ENCODE data around the gene CPPED1. TPM values are rescaled to one million over a fixed set of nuclear protein-coding genes. Genes with fewer than 3 reads are reported as not detected.
A peak's percentile ranks its signal among the peaks of the same experiment; 100 is the strongest.
"Not testable (repeated sequence)": the region's sequence is repeated elsewhere in the genome, so short reads cannot be mapped to it uniquely, and the experiment has no call there.

CPPED1 gene
- total RNA-seq, 1 donor = 21.4 TPM

DNA sequence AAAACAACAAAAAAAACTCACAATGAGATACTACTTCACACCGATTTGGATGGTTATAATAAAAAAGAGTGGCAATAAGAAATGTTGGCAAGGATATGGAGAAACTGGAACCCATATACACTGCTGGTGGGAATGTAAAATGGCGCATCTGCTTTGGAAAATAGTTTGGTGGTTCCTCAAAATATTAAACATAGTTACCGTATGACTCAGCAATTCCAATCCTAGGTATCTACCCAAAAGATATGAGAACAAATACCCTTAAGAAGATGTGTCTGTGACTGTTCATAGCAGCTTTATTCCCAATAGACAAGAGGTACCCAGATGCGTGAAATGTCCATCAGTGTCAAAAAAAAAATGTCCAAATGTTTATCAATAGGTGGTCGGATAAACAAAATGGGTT lies 7.2 kb downstream of the CPPED1 start:
- Histone ChIP-seq H2AFZ (ENCODE audit: low read length) (no peak overlapping the region), H3K27me3 (ENCODE audit: insufficient read depth, low read length) (no peaks in the 10 kb centered on the region), H3K4me2 (ENCODE audit: insufficient read depth, low read length) (no peak overlapping the region), H3K79me2 (ENCODE audit: insufficient read depth, low read length) (peaks cover 80% of the 10 kb centered on the region), H4K20me1 (ENCODE audit: insufficient read depth, low read length) (peaks cover 8% of the 10 kb centered on the region), H3K27ac (ENCODE audit: low read depth, low read length) (no peak overlapping the region), H3K9me3 (ENCODE audit: low read depth, low read length) (no peaks in the 10 kb centered on the region), H3K36me3 (ENCODE audit: insufficient read depth, low read length) (no peaks in the 10 kb centered on the region), H3K4me1 (ENCODE audit: insufficient read depth, low read length) (peaks cover 13% of the 10 kb centered on the region), H3K4me3 (ENCODE audit: insufficient read depth, low read length) (no peak overlapping the region)
- DNase-seq (ENCODE audit: insufficient read length, low spot score, missing footprints) = no peak
- TF ChIP-seq, protein P1, sequence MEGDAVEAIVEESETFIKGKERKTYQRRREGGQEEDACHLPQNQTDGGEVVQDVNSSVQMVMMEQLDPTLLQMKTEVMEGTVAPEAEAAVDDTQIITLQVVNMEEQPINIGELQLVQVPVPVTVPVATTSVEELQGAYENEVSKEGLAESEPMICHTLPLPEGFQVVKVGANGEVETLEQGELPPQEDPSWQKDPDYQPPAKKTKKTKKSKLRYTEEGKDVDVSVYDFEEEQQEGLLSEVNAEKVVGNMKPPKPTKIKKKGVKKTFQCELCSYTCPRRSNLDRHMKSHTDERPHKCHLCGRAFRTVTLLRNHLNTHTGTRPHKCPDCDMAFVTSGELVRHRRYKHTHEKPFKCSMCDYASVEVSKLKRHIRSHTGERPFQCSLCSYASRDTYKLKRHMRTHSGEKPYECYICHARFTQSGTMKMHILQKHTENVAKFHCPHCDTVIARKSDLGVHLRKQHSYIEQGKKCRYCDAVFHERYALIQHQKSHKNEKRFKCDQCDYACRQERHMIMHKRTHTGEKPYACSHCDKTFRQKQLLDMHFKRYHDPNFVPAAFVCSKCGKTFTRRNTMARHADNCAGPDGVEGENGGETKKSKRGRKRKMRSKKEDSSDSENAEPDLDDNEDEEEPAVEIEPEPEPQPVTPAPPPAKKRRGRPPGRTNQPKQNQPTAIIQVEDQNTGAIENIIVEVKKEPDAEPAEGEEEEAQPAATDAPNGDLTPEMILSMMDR (IDR thresholded peaks at IDR 0.05; ENCODE audit: extremely low read depth, low read depth, low read length) = no peak

DNA sequence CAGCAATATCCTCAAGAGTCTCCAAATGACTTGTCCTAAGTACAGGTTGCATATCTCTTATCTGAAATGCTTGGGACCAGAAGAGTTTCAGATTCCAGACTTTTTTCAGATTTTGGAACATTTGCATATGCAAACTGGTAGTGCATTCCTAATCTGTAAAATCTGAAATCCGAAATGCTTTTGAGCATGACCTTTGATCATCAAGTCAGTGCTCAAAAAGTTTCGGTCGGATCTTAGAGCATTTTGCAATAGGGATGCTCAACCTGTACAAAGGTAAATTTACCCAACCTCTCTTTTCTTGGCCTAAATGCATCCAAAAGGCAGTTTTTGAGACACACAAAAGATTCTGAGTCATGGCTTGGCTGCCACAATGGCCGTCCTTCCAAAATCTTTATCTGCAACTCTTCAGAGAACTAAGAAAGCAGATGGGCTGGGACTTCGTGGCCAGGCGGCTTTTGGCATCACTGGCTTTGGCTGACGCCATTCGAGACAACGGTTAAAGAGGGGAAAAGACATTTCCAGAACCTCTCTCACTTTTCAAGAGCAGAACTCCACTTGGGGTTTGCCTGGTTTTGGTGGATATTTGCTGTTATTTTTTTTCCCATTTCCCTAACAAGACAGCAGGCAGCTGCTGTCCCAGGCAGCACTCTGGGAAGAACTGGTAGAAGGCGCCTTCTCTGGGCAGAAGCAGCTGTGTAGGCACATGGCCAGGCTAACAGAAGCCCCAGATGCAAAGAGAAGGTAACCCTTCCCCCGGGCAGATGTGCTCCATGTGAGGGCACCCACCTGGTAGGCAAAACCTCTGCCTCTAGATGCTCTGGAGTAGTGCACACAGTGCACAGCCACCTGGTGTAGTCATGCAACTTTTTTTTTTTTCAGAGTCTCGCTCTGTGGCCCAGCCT lies 8.9 kb downstream of the CPPED1 start:
- Histone ChIP-seq H2AFZ (ENCODE audit: low read length) (no peak overlapping the region), H3K4me2 (ENCODE audit: insufficient read depth, low read length) (no peak overlapping the region), H3K36me3 (ENCODE audit: insufficient read depth, low read length) (no peaks in the 10 kb centered on the region), H3K4me1 (ENCODE audit: insufficient read depth, low read length) (peaks cover 2% of the 10 kb centered on the region), H4K20me1 (ENCODE audit: insufficient read depth, low read length) (peaks cover 8% of the 10 kb centered on the region), H3K4me3 (ENCODE audit: insufficient read depth, low read length) (no peak overlapping the region), H3K27ac (ENCODE audit: low read depth, low read length) (no peak overlapping the region), H3K27me3 (ENCODE audit: insufficient read depth, low read length) (no peaks in the 10 kb centered on the region), H3K9me3 (ENCODE audit: low read depth, low read length) (no peaks in the 10 kb centered on the region), H3K79me2 (ENCODE audit: insufficient read depth, low read length) (peaks cover 75% of the 10 kb centered on the region)
- DNase-seq (ENCODE audit: insufficient read length, low spot score, missing footprints) = peak; percentile 29
- TF ChIP-seq, protein P1 (IDR thresholded peaks at IDR 0.05; ENCODE audit: extremely low read depth, low read depth, low read length) = no peak

DNA sequence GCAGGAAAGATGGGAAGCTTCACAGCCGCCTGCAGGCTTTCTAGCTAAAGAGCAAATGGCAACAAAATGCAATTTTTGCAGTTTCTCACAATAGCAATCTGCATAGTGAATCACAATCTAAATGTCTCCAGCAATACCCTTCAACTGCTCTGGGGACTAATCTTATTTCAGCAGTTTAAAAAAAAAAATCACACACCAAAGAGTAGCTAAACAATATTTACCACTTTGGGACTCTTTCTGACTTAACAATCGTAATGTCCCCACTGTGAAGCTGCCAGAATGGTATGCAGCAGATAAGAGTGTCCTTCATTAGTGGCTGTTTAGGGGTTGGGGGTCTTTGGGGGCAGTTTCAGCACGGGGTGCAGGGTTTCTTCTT lies 9.8 kb downstream of the CPPED1 start:
- H3K9me3 ChIP-seq (ENCODE audit: low read depth, low read length) = no peaks in the 10 kb centered on the region
- H3K27me3 ChIP-seq (ENCODE audit: insufficient read depth, low read length) = no peaks in the 10 kb centered on the region
- H2AFZ ChIP-seq (ENCODE audit: low read length) = no peak overlapping the region
- H3K4me2 ChIP-seq (ENCODE audit: insufficient read depth, low read length) = no peak overlapping the region
- H4K20me1 ChIP-seq (ENCODE audit: insufficient read depth, low read length) = peaks cover 8% of the 10 kb centered on the region
- DNase-seq (ENCODE audit: insufficient read length, low spot score, missing footprints) = no peak
- H3K27ac ChIP-seq (ENCODE audit: low read depth, low read length) = no peak overlapping the region
- H3K4me3 ChIP-seq (ENCODE audit: insufficient read depth, low read length) = no peak overlapping the region
- H3K36me3 ChIP-seq (ENCODE audit: insufficient read depth, low read length) = no peaks in the 10 kb centered on the region
- peaks cover under 1% of the 10 kb centered on the region for H3K4me1 ChIP-seq (ENCODE audit: insufficient read depth, low read length)
- TF ChIP-seq, protein P1 (IDR thresholded peaks at IDR 0.05; ENCODE audit: extremely low read depth, low read depth, low read length) = no peak
- H3K79me2 ChIP-seq (ENCODE audit: insufficient read depth, low read length) = peaks cover 75% of the 10 kb centered on the region

DNA sequence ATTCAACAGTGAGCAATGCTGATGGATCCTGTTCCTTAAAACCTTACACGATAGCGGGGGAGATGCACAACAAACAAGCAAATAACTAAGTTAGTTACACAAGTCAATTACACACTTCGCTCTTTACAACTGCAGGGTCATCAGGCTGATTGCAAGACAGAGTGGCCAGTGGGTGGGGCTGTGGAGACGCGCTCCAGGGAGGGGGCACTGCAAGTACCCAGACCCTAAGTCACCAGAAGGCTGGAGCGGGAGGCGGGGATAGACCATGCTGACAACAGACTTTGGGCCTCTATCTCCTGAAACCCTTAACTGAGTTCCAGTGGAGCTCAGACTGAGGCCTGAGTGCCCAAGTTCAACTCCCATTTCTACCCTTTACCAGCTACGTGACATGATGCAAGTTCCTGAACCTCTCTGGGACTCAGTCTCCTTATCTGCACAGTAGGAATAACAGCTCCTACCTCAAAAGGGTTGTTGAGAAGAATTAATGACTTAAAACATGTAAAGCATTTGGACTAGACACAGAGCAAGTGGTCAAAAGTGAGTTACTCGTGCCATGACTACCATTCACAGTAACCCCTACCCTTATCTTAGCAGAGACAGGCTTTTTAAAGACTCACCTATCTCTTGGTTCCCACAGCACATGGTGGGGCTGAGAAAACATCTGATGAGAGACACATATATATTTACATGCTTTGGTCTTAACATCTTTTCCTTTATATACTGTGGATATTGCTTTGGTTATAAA lies 10.4 kb downstream of the CPPED1 start:
- Histone ChIP-seq H2AFZ (ENCODE audit: low read length) (no peak overlapping the region), H3K36me3 (ENCODE audit: insufficient read depth, low read length) (peaks cover 2% of the 10 kb centered on the region), H3K27ac (ENCODE audit: low read depth, low read length) (no peak overlapping the region), H3K4me3 (ENCODE audit: insufficient read depth, low read length) (no peak overlapping the region), H4K20me1 (ENCODE audit: insufficient read depth, low read length) (peaks cover 8% of the 10 kb centered on the region), H3K4me2 (ENCODE audit: insufficient read depth, low read length) (no peak overlapping the region), H3K4me1 (ENCODE audit: insufficient read depth, low read length) (no peaks in the 10 kb centered on the region), H3K79me2 (ENCODE audit: insufficient read depth, low read length) (peaks cover 75% of the 10 kb centered on the region), H3K27me3 (ENCODE audit: insufficient read depth, low read length) (no peaks in the 10 kb centered on the region), H3K9me3 (ENCODE audit: low read depth, low read length) (no peaks in the 10 kb centered on the region)
- TF ChIP-seq, protein P1 (IDR thresholded peaks at IDR 0.05; ENCODE audit: extremely low read depth, low read depth, low read length) = no peak
- no peak for DNase-seq (ENCODE audit: insufficient read length, low spot score, missing footprints)

DNA sequence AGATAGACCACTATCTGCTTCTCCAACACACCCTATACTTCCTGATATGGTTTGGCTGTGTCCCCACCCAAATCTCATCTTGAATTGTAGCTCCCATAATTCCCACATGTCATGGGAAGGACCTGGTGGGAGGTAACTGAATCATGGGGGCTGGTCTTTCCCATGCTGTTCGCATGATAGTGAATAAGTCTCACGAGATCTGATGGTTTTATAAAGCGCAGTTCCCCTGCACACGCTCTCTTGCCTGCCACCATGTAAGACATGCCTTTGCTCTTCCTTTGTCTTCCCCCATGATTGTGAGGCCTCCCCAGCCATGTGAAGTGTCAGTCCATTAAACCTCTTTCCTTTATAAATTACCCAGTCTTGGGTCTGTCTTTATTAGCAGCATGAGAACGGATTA lies 11.2 kb downstream of the CPPED1 start:
- not testable (repeated sequence) for H3K9me3 ChIP-seq (ENCODE audit: low read depth, low read length); H3K4me2 ChIP-seq (ENCODE audit: insufficient read depth, low read length); H3K27ac ChIP-seq (ENCODE audit: low read depth, low read length); H3K27me3 ChIP-seq (ENCODE audit: insufficient read depth, low read length); H4K20me1 ChIP-seq (ENCODE audit: insufficient read depth, low read length); H3K4me3 ChIP-seq (ENCODE audit: insufficient read depth, low read length); H2AFZ ChIP-seq (ENCODE audit: low read length); H3K4me1 ChIP-seq (ENCODE audit: insufficient read depth, low read length); DNase-seq (ENCODE audit: insufficient read length, low spot score, missing footprints); H3K36me3 ChIP-seq (ENCODE audit: insufficient read depth, low read length)
- H3K79me2 ChIP-seq (ENCODE audit: insufficient read depth, low read length) = peaks cover 75% of the 10 kb centered on the region
